ENCODE results near the gene ELK1.

DNA sequence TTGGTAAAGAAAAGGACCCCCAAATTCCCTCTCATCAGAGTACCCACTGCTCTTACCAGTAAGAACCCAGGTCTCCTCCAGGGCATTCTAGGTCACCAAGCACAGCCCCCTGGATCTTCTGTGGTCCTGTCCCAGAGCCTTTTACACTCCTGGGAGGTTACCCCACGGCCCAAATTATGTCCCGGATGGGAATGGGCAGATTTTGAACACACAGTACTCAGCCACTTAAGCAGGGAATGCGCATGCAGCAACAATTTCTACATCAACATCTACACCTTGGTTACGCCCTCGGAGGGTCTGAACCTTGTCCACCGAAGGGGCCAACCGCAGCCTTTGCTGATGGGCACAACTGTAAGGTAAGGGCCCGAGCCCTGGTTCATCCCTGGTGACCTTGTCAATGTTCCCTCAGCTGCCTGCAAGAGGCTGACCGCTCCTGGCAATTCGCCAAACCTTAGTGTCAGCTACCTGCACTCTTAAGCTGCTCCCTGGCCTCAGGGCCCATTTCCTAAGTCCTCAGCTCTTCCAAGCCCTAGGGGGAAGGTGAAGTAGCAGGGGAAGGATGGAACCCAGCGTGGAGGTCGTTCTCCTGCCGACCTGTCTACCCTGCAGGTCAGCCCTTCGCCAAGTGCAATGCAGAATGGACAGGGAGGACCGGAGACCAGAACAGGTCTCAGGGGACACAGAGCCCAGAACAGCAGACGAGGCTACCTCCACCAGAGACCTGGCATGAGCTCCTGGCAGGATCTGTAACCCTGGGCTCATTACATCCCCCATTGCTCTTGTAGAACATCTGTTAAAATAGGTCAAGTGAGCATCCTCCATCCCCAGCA, 62.2 kb downstream of the ELK1 start:
- TF ChIP-seq, protein P1, sequence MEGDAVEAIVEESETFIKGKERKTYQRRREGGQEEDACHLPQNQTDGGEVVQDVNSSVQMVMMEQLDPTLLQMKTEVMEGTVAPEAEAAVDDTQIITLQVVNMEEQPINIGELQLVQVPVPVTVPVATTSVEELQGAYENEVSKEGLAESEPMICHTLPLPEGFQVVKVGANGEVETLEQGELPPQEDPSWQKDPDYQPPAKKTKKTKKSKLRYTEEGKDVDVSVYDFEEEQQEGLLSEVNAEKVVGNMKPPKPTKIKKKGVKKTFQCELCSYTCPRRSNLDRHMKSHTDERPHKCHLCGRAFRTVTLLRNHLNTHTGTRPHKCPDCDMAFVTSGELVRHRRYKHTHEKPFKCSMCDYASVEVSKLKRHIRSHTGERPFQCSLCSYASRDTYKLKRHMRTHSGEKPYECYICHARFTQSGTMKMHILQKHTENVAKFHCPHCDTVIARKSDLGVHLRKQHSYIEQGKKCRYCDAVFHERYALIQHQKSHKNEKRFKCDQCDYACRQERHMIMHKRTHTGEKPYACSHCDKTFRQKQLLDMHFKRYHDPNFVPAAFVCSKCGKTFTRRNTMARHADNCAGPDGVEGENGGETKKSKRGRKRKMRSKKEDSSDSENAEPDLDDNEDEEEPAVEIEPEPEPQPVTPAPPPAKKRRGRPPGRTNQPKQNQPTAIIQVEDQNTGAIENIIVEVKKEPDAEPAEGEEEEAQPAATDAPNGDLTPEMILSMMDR (IDR thresholded peaks at IDR 0.05 in 4 of 5, conservative IDR thresholded peaks at IDR 0.05 in 1 of 5), result no peak
- no peak for TF ChIP-seq POLR2A (IDR thresholded peaks at IDR 0.05)

Data from gastrocnemius medialis (tissue), 4 donors.